Frontal cortex (tissue), 4 donors: ENCODE data around the gene NKAIN4. TPM values are rescaled to one million over a fixed set of nuclear protein-coding genes. Genes with fewer than 3 reads are reported as not detected.
"Not testable (repeated sequence)": the region's sequence is repeated elsewhere in the genome, so short reads cannot be mapped to it uniquely, and the experiment has no call there.

Experiments used
- DNase-seq, 2 donors: peaks; one replicate each; pipeline ENCODE4 v3.0.0; 2012; ENCODE audit warnings: low spot score in 2 of 2
- FAIRE-seq: peaks from 2 replicates; lab custom pipeline; 2012; peaks lifted over from hg19 to GRCh38; lab: Jason Lieb, UNC
- total RNA-seq: library from RNA; depleted of rRNA; stranded (reverse); fragments of >200 nt; gene quantifications from one replicate; pipeline ENCODE4 v1.2.3, GENCODE V29; 2014
- donor health status: control.
- donor health status: control.
- donor health status: control.

Gene NKAIN4
- total RNA-seq, 1 donor from 2014 or later, result 14.7 TPM

DNA sequence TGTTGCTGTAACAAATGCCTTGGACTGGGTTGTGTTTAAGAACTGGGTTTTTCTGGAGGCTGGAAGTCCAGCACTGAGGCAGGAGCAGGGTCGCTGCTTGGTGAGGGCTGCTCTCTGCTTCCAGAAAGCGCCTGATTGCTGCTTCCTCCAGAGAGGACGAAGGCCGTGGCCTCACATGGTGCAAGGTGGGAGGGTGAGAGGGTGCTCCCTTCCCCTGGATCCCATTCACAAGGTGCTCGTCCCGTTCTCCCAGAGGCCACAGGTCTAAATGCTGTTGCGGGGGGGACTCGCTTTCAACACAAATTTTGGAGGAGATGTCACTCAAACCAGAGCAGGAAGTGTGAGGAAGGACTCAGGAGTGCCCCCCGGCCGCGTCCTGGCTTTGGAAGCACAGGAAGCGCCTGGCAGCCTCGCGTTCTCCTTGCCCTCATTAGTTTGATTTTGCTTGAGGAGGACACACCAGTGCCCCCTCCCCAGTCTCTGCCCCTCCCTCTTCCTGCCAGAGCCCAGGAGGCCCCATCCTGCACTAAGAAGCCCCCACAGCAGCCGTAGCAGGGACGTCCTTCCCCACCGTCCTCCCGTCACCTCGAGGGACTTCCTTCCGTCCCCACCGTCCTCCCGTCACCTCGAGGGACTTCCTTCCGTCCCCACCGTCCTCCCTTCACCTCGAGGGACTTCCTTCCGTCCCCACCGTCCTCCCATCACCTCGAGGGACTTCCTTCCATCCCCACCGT, 7.7 kb upstream of the NKAIN4 start:
- FAIRE-seq, result no peak

DNA sequence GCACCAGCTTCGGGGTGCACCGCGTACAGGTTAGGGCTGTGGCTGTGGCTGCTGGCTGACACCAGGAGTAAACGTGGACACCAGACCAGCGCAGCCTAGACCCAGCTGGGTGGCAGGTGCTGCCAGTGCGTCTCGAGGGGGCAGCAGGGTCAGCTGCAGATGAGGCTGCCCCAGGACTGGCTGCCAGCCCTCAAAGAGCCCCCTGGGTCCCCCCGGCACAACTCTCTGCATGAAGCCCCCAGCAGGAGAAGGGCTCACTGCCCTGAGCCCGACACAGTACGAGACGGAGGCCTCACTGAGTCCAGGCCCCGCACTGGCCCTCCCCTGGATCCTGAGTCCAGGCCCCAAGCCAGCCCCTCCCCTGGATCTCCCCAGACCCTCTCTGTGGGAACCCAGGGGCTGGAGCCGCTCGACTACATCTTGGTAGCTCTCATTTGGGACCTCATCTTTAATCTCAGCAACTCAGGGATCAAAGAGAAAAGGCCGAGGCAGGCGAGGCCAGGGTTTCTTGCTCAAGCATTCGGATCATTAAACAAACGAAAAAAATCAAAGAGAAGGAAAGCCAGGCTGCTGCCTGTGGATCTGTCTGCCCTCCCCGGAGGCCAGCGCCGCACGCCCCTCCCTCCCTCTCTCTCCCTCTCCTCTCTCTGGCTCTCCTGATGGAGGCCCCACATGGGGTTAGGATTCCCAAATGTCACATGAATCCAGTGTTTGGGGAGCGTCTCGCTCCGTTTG, 7.0 kb upstream of the NKAIN4 start:
- DNase-seq, result no peak
- FAIRE-seq, result no peak

More for the DNA sequence above, 7.7 kb upstream of the NKAIN4 start:
- no peak for DNase-seq

DNA sequence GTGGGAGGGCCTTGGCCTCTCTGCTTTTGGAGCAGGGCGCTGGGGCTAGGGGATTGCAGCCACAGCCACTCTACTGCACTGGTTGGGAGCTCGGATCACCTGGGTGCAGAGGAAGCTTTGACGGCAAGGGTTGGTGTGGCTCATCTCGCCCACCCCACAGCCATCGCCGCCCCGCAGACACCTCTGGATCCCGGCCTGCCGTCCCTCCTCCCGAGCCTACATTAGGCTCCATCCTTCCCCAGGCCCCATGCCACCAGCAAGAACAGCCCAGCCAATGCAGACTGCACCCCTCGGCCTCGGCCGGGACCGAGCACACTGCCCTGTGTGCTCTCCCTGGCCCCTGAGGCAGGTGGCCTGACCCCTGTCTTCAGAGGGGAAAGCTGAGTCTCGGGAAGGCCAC, 6.3 kb upstream of the NKAIN4 start:
- FAIRE-seq (no peak), DNase-seq (no peak)

DNA sequence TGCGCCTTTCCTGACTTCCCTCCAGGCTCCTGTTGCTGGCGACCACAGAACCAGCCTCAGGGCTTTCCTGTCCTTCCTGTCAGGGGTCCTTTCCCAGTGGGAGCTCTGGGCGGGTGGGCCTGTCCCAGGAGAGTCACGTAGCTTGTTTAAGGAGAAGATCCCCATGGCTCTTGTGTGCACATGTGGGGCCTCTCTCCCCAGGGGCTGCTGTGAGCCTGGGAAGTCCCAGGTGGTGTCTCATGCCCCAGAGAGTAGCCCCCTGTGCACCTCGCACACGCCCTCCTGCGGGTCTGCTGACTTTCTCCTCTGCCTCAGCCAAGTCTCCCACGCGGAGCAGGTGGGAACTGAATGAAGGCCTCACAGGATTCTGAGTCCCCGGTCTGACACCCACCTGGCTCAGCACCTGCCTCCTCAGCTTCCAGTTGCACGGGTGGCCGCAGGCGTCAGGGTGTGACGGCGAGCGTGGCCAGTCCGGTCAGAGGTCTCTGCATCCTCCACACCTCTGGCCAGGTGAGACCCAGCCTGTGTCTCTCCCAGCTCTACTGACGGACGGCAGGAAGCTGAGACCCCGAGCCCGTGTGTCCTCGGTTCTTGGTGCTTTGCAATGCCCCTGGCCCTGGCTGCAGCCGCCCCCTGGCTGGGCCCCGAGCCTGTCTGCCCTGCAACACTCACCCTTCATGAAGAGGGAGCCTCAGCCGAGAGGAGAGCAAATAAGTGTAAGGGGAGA, 5.6 kb upstream of the NKAIN4 start:
- no peak for DNase-seq
- FAIRE-seq, result no peak

DNA sequence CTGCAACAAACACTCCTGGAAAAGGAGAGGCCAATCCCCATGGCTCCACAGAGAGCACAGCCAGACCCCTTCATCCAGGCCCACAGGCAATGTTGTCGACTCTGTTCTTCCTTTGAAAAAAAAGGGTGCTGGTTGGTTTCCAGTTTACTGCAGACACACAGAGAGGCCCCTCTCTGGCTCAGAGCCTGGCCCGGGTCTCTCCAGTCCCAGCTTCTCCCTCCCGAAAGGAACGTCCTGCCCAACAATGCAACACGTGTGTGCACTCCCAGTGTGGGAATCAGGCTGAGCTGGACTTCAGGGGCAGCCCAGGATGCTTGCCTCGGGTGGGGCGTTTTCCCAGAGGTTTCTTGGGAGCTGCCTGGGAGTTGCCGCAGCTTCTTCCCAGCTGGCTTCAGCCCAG, 4.5 kb upstream of the NKAIN4 start:
- DNase-seq (no peak), FAIRE-seq (no peak)

DNA sequence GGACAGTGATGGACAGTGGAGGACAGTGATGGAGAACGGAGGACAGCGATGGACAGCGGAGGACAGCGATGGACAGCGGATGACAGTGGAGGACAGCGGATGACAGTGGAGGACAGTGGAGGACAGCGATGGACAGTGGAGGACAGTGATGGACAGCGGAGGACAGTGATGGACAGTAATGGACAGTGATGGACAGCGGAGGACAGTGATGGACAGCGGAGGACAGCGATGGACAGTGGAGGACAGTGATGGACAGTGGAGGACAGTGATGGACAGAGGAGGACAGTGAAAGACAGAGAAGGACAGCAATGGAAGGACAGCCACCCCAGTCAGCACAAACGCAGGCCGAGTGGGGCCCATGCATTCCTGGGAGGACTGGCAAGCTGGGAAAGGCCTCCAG, 3.4 kb upstream of the NKAIN4 start:
- no peak for FAIRE-seq

DNA sequence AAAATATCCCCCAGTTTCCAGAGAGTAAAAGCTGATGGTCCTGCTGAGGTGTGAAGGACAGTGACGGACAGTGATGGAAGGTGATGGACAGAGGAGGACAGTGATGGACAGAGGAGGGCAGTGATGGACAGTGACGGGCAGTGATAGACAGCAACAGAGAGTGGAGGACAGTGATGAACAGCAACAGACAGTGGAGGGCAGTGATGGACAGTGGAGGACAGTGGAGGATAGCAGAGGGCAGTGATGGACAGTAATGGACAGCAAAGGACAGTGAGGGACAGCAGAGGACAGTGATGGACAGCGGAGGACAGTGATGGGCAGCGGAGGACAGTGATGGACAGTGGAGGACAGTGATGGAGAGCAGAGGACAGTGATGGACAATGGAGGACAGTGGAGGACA, 2.7 kb upstream of the NKAIN4 start:
- DNase-seq (no peak), FAIRE-seq (no peak)

More for the DNA sequence above, 3.4 kb upstream of the NKAIN4 start:
- DNase-seq, result no peak

DNA sequence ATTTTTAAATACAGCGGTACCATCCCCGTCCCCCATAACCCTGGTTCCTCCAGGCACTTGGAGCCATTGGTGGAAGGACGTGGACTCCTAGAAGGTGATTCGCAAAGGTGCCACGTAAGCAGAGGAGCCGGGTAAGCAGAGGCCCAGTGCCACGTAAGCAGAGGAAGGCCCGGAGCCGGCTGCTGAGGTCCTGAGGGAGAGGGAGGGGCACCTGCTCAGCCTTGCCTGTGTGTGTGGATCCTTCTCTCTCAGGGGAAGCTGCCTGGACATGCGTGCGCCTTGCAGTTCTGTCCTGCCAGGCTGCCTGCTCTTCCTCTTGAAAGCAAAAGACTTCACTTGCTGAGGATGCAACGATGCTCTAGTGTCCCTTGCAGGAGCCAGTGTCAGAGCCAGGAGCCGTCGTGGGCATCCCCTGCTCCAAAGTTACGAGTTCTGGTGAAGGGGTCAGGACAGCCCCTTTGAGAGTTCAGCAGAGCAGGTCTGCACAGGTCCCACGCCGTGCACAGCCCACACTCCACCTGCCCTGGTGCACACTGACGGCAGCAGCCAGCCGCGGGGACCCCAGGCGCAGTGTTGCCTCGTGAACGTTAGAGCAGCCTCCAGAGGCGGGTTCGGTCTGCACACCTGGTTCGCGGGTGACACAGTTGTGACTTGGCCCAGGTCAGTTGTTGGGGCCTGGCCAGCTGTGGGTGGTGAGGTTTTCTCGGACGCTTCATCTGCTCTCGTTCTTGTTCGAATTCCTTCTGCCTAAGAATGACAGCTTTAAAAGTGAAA, 1.9 kb upstream of the NKAIN4 start:
- FAIRE-seq, result no peak
- DNase-seq, result no peak

DNA sequence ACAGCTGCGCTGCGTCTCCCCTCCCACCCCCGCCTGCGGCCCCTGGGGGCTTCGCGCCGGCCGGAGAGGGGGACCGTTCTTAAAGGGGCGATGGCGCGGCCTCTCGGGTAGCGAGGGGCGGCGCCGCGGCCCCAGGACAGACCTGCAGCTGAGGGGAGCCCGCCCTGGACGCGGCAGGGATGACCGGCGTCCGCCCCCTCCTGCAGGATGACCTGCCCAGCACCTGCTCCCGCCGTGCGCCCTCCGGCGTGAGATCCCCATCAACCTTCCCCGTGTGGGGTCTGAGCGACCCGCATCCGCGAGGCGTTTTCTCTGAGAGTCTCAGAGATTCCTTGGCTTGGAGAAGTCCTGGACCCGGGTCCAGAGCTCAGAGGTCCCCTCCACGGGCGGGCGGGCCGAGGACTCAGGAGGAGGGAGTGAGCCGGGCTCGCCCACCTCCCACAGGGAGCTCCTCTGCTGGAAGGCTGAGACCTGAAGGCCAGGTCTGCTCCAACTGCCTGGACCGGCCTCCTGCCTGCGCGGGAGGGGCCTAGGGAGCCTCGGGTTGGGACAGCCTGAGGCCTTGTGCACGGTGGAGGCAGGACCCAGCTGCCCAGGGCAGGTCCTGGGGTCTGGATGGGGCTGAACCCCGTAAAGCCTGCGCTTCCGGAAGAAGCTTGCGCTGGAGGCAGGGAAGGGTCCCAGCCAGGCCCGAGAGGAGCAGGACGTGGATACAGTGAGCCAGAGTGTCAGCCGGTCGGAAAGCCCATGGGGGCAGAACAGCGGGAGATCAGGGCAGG, 532 bp upstream of the NKAIN4 start:
- FAIRE-seq (no peak), DNase-seq (no peak)

DNA sequence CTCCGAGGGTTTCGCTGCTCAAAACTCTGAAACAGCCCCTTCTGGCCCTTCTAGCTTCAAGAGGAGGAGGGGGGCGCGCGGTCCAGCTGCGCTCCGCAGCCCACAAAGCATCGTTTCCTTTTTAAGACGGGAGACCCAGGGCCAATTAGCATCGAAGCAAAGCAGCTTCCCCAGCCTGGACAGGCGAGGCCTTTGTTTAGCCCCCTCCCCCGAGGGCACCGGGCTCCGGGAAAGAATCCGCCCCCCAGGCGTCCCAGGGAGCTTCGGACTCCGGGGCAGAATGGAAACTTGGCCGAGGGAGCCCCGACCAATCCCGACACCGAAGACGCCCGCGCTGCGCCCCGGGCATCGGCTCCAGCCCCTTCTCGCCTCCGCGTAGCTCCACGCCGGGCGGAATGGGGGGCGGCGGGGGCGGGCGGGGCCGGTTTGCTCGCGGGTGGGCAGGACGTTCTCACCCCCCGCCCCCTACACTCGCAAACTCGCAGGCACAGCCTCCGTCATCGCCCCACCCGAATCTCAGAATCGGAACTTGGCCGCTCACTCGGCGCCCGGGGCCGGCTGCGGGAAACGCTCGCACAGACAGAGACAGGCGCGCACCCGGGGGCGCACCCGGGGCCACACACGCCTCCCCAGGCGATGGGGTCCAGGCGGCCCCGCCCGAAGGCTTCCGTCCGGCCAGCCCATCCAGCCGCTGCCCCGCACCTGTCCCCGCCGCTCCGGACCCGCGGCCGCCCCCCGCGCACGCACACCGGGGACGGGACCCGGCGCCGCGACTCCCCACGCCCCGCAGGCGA, 628 bp downstream of the NKAIN4 start:
- DNase-seq, result peak; percentile 70 to 81
- FAIRE-seq, result no peak

DNA sequence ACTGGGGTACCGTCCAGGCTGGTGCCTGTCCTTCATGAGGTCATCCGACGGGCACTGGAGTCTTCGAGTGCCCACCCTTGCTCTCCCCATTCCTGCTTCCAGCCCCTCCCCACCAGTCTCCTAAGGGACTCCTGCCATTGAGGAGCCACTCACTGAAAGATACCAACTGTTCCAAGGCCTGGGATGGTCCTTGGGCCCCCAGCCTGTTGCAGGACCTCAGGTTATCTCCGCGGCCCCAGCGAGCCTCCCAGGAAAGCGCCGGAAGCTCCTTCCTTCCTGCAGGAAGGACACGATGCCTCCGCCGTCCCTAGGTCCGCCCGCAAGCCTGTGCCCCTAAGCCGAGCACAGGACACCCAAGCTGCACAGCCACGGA, 1.2 kb downstream of the NKAIN4 start:
- DNase-seq (no peak), FAIRE-seq (no peak)

DNA sequence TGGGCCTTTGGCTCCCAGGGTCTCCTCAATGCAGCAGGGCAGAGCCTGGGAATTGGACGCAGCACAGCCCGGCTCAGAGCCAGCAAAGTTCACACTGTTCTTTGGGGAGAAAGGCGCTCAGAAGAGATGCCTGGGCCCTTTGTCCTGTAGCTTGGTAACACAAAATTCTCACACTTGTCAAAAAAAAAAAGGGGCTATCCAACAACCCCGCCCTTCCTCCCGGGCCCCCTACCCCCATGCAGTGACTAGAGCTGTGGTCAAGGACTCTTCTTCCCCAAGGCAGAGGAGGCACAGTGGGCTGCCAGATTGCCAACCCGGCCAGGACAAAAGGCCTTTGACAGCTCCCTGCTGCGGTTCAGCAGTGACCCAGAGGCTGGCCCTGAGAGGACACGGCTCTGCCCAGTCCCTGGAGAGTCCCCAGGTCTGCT, 2.0 kb downstream of the NKAIN4 start:
- FAIRE-seq, result no peak

DNA sequence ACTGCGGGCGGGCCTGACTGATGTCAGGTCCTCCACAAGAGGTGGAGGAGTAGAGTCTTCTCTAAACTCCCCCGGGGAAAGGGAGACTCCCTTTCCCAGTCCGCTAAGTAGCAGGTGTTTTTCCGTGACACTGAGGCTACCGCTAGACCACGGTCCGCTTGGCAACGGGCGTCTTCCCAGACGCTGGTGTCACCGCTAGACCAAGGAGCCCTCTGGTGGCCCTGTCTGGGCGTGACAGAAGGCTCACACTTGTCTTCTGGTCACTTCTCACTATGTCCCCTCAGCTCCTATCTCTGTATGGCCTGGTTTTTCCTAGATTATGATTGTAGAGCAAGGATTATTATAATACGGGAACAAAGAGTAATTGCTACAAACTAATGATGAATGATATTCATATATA, 2.9 kb downstream of the NKAIN4 start:
- not testable (repeated sequence) for FAIRE-seq, DNase-seq

More for the DNA sequence above, 2.0 kb downstream of the NKAIN4 start:
- DNase-seq, result peak; percentile 61 to 69

DNA sequence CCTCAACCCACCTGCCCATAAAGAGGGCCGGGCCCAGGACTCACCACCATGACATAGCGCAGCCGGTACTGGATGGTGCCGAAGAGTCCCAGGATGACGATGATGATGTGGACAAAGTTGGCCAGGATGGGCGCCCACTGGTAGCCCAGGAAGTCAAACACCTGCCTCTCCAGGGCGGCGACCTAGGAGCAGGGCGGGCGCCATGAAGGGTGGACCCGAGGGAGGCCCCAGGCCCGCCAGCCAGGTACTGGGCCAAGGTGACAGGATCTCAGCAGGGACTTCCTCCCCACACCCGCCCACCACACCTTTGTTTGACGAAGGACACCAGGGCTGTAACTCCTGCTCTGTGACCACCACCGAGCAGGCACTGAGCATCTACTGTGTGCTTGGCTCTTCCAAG, 4.4 kb downstream of the NKAIN4 start:
- FAIRE-seq (no peak), DNase-seq (no peak)

DNA sequence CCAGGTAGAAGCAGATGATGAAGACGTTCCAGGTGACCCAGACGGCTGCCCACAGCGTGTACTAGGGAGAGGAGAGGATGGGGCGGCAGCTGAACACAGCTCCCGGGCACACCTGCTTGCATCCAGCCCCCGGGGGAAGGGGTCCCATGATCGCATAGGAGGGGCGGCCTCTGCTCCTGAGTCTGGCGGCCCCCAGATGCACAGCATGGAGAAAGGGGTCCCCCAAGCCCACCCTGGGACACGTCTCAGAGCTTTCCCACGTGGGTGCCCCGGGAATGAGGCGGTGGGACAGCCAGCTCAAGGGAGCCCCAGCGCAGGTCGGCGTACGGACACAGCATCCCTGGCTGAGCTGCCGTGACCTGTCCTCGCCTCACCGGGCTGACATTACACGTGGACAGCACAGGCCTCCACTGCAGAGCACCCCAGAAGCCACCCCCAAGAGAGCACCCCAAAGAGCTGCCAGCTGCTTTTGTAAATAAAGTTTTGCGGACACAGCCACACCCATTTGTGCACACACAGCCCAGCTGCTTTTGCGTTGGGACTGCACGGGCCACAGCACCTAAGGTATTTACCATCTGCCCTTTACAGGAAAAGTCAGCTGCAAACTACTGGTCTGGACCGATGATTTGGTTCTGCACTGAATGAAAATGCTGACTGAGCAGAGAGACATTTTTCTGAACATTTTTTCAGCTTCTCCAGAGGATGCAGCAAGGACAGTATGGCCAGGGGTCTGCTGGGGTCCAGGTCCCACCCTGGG, 5.2 kb downstream of the NKAIN4 start:
- DNase-seq (no peak), FAIRE-seq (no peak)

DNA sequence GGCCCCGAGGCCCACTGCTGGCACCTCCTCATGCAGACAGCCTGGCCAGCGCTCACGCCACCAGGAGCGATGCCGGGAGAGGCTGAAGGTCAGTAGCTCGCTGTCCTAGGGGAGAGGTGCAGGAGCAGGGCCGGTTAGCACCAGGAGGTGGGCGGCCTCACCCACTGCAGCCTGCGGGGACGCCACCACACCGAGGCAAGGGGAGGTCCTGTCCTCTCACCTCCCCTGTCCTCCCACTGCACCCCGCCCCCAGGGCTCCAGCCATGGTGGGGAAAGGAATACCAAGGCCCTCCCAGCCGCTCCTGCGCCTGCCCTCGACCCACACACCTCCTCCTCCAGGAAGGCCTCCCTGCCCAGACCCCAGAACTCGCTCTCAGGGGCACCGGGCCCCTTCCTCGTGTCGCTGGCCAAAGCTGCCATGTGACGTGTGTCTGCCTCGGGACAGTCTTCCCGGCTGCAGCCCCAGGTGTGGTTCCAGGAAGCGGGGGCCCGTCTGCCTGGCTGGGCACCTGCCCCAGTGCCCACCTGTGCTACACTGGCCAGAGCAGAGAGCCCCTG, 6.5 kb downstream of the NKAIN4 start:
- no peak for DNase-seq
- FAIRE-seq, result no peak

DNA sequence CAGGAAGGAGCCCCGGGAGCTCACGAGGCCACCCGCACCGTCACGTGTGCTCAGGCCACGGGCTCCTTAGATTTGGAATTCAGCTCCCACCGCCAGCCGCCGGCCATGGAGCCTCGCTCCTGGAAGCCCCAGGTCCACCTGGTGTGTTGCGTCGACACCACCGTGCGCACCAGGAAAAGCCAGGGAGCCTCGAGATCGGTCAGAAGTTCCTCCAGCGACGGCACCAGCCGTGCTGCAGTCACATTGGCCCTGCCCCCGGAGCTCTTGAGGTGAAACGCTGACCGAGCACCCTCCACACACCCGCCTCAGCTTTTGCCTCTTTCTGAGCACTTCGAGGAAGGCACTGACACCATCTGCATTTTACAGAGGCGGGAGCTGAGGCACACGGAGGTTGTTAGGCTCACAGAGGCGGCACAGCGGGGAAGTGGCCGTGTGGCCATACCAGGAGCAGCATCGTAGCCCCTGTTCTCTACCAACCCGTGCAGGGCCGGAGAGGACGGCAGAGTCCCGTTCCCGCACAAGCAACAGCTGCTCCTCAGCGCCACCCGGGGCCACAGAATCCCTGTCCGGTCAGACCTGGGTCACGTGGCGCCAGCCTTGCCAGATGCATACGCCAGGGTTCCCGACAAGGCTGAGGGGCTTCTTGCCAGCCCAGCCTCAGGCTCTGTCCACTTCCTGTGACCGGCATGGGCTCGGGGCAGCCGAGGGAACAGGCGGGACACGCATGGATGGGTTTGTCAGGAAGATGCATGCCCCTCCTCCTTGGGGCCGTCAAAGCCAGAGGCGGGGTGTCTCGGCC, 7.6 kb downstream of the NKAIN4 start:
- no peak for FAIRE-seq
- DNase-seq, result no peak
